HL-60/S4 treated with retinoic acid at 250 ng/mL for 4 days and 3 days (cell line): ENCODE measurements around the gene FMO2.
"Not testable (repeated sequence)": the region's sequence is repeated elsewhere in the genome, so short reads cannot be mapped to it uniquely, and the experiment has no call there.

Experiments used
- in situ Hi-C: fragments of 300-500 bp; cut with MboI; formaldehyde crosslinking; loops from 2 replicates; pipeline ENCODE4 v1.7.0; 2022; ENCODE audit warnings: low sequenced_read_pairs

Gene FMO2

DNA sequence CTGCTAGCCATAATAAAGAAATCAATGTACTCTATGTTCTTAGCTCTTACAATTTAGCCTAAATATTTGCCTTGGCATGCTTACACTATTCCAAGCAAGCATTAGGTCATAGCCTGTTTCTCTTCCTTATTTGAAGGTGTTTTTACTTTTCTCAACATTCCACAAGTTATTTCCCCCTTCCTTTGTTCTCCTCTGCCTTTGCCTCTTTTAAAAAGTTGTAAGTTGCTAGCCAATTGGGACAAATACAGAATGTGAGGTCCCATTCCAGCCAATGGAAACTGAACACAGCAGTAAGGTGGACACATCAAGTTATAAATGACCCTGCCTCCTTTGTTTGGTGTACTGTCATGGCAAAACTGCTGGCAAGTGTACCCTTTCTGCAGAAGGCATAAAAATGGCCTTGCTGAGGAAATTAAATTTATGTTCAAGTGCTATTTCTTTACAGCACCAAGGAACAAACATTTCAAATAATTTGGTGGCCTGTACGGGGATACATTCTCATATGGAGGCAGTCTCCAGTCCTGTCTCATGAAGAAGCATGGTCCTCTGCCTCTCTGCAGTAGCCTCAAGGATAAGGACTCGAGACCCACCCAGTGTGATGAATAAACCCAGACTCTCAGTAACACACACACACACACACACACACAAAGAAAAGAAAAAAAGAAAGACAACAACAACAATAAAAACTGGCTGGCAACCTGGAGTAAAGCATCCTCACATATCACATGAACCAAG, 34.4 kb downstream of the FMO2 start:
- in situ Hi-C loops: no loop called here

GRCh38 chr1:171220081-171220420, 35.0 kb downstream of the FMO2 start:
- in situ Hi-C loops: no loop called here

DNA sequence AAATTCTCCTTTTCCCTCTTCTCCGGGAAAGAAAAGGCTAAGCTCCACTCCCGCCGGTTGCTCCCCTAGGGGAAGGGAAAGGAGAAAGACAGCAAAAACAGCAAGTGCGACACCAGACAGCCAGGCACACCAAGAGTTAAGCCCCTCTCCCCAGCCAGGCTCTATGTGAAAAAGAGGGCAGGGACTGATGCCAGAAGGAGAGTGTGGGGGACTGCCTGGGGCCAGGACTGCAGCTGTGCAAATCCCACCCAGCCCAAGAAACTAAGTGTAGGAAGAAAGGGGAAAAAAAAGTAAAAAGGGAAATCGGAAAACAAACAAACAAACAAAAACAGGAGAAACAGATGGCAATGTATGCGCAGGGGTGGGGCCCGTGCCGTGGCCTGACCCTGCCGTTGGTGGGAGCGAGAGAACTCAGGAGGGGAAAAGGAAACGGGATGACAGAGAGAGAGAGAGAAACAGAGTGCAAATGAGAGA, 35.5 kb downstream of the FMO2 start:
- in situ Hi-C loops: no loop called here

DNA sequence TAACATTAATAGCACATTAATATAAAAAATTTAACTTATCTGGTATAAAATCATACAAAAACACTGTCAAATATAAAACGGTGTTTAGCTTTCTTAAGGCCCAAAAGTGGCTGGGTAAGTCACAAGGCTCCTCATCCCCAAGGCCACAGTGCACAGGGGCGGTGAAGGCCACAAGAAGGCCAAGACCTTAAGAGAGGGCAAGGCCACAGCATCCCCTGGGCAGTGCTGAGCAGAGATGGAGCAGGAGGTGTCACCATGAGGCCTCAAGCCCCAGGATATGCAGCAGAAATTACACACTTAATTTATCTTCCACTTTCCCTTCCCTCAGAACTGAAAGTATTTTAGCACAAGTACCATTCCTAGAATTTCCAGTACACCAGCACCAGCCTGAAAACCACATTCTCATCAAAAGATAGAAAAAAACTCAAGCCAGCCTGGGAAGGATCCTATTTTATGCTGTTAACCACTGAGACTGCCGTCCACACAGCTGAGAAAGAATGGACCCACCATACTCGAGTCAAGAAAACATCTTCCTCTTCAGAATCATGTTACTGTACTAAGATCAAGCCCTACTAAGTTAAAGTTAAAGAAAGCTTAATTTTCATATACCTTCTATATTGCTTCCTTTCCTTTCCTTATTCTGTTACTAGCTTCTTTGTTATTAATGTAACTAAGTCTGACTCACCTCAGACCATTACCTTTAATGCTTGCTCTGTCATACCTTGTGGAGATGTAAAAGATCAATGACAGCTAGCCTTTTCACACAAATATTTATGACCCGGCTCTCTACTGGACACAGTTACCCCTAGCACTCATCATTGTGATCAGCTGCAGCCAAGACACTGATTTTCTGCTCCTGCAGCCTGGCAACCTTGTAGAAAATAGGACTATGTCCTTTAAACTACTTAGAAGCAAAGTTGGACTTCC, 36.8 kb downstream of the FMO2 start:
- in situ Hi-C loops: no loop called here

DNA sequence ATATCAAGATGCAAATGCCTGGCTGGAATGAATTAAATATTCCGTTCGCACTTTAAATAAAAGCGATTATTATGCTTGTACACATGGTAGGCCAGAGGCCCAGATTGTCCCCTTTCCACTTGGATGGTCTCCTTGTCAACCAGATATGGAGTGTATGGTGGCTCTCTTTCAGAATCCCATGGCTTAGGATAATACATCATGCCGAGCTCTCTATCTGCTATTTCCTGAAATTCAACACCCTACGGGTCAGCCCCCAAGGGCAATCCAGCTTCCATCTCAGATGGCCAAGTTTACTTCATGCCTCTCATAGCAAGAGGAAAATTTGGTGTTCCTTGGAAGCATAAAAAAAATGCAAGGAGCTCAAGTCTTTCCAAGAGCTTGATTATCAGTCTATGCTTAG, 37.8 kb downstream of the FMO2 start:
- in situ Hi-C loops: no loop called here

DNA sequence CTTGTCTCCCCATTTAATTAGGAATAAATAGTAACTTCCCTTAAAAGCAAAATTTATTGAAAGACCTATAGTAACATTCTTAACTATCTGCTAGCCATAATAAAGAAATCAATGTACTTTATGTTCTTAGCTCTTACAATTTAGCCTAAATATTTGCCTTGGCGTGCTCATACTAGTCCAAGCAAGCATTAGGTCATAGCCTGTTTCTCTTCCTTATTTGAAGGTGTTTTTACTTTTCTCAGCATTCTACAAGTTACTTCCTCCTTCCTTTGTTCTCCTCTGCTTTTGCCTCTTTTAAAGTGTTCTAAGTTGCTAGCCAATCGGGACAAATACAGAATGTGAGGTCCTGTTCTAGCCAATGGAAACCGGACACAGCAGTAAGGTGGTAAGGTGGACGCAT, 39.2 kb downstream of the FMO2 start:
- in situ Hi-C loops: not testable (repeated sequence)

DNA sequence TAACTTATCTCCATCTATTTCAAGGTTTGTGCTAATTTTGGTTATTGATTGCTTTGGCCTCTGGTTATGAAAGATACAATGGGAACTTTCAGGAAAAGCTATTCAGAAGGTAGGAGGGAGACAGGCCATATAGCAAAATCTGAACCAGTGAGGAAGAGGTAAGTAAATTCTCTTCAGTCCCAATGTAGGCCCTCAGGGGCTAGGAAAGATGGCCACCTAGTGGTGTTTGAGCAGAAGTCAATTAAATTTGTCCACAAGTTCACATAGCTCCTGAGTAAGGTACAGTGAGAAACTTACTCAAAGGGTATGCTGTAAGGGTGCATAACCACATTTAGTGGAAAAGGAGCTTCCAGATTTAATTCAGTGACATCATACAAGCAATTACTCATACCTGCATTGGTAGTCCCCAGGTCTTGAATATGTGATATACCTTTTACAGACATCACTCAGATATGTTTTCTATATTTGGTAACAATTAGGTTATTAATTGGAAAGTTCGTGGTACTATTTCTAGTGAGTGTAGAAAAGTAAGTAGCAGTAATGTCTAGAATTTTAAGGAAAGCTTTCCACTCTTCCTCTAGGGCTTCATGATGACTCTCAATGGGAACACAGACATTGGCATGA, 41.8 kb downstream of the FMO2 start:
- in situ Hi-C loops: no loop called here

DNA sequence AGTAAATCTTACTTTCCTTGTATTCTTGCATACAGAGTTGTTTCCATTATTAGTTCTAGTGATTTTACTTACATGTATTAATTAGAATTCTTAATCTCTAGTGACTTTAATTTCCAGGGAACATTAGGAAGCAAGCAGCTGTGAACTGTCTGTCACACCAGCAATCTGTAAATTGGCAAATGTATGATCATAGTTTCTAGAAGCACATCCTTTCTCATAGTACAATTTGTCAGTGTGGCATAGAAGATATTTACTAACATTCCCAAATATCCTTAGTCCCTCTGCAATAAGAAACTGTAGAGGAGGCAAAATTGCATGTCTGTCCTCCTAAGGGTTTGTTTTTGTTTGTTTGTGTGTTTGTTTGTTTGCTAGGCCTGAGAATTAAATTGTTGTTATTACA, 46.2 kb downstream of the FMO2 start:
- in situ Hi-C loops: no loop called here

- in situ Hi-C loops: no loop called here
Measured at GRCh38 chr1:171233183-171233582, 48.1 kb downstream of the FMO2 start.

- in situ Hi-C loops: not testable (repeated sequence)
Measured at GRCh38 chr1:171236231-171236630, 51.1 kb downstream of the FMO2 start.

- in situ Hi-C loops: no loop called here
Measured at GRCh38 chr1:171243878-171244277, 58.8 kb downstream of the FMO2 start.

GRCh38 chr1:171245458-171246064, 60.5 kb downstream of the FMO2 start:
- in situ Hi-C loops: no loop called here

- in situ Hi-C loops: no loop called here
Measured at GRCh38 chr1:171247501-171247900, 62.4 kb downstream of the FMO2 start.

GRCh38 chr1:171248302-171248701, 63.2 kb downstream of the FMO2 start, which contains the start of gene FMO1:
Gene FMO1, plus strand, starts transcription at chr1:171248494. Its CDS starts 9,594 bp downstream, at chr1:171258088.
- in situ Hi-C loops: no loop called here

GRCh38 chr1:171248841-171249240, 63.7 kb downstream of the FMO2 start:
- in situ Hi-C loops: no loop called here

DNA sequence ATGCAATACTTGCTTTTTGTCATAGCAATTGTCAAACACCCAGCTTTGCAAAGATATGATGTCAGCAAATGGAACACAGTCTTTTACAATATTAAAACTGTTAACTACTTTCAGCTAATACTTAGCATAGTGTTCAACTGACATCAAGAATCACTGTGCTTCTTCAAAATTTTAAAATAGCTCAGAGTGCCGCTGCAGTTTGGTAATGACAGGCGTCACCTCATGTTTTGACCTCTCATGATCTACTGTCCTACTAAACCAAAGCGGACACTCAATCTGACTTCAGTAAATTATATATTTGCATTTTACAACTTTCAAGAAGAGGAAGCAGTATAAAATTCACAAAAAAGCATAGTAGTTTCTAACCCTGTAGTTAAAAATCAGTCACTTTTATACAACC, 65.2 kb downstream of the FMO2 start:
- in situ Hi-C loops: no loop called here

- in situ Hi-C loops: no loop called here
Measured at GRCh38 chr1:171251042-171251951, 66.2 kb downstream of the FMO2 start.

DNA sequence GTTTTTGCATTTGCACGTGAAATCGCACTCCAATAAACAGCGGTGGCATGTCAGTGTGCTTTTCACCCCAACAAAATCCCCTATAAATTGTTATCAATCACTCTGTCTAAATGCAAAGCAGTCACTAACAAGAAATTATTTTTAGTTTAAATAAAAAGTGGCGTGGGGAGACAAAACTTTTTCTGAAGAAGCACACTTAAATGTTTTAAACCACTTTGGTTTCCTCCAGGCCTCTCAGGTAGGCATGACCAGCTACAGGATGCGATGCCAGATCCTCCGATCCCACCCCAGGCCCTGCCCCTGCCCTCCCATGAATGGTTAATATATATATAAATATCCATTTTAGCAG, 66.8 kb downstream of the FMO2 start:
- in situ Hi-C loops: no loop called here

DNA sequence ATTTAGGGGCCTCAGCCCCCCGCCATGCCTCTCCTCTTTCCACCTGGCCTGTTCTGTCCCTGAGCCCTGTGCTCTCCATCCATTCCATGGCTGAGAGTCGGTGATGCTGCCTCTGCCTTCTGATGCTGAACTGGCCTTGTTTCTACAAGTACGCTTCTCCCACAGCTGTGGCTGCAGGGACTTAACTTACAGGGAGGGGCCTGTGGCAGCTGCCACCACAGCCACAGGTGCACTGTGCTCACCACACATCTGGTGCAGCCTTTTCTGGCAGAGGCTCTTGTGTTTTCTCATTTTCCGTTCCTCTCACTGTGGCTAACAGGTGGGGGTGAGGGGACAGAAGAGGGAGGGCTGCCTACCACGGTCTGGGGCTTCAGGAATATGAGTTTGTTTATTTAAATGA, 67.4 kb downstream of the FMO2 start:
- in situ Hi-C loops: no loop called here

DNA sequence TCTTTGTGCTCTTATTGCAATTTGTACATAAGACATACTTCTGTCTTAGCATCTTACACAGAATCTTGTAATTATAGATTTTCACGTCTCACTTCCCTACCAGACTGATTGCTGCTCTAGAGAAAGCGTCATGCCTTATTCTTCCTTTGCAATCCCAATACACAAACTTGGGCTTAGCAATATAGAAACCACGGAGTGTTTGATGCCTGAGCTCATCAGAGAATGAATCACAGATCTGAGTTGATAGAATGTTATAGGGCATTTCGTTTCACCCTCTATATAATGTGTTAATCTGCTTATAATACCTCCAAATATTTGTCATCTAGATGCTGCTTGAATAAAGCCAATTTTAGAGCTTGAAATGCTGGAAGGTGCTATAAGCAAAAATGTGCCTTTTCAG, 69.8 kb downstream of the FMO2 start:
- in situ Hi-C loops: no loop called here
